Vagina (tissue), 2 donors: Measurements from ENCODE around the gene TMPRSS7. TPM values are rescaled to one million over a fixed set of nuclear protein-coding genes. Genes with fewer than 3 reads are reported as not detected.

Source experiments
- DNase-seq, 2 donors: peaks; one replicate each; pipeline ENCODE4 v3.0.0-alpha.2; 2017; ENCODE audit errors: extremely low spot score in 2 of 2
- H3K27ac ChIP-seq: fragments of 200-600 bp; sonication (generic); one replicate; pipeline ENCODE4 v1.5.1; 2019
- H3K27me3 ChIP-seq: fragments of 200-600 bp; sonication (generic); one replicate; pipeline ENCODE4 v1.5.1; 2019
- H3K36me3 ChIP-seq, 2 donors: fragments of 200-600 bp; sonication (generic); one replicate each; pipeline ENCODE4 v1.5.1; 2017 to 2019
- H3K4me1 ChIP-seq: fragments of 200-600 bp; sonication (generic); one replicate; pipeline ENCODE4 v1.5.1; 2019
- H3K4me3 ChIP-seq, 2 donors: fragments of 200-600 bp; sonication (generic); 1 replicate in 1 of 2; 2 replicates in 1 of 2; pipeline ENCODE4 v1.5.1; 2016 to 2019
- H3K9me3 ChIP-seq: fragments of 200-600 bp; sonication (generic); one replicate; pipeline ENCODE4 v1.5.1; 2019
- POLR2A ChIP-seq, 2 donors: fragments of 450-650 bp; IDR thresholded peaks; one replicate each; pipeline ENCODE4 v1.6.1; 2017; ENCODE audit warnings: antibody characterized with exemption in 2 of 2, mild to moderate bottlenecking in 2 of 2, moderate library complexity in 2 of 2
- POLR2AphosphoS5 ChIP-seq, 2 donors: sonication (generic); formaldehyde crosslinking; IDR thresholded peaks; one replicate each; pipeline ENCODE4 v1.9.0; 2017; ENCODE audit warnings: antibody characterized with exemption in 2 of 2, mild to moderate bottlenecking in 2 of 2, low read depth in 1 of 2; ENCODE audit not compliant: insufficient read depth in 1 of 2
- intact Hi-C: fragments of 100-400 bp; cut with DNase I; formaldehyde crosslinking; loops from one replicate; pipeline ENCODE4 v1.15.1; 2023
- total RNA-seq: library from RNA; depleted of rRNA; stranded (reverse); fragments of >200 nt; gene quantifications from one replicate; pipeline ENCODE4 v1.2.3, GENCODE V29; 2016
- TF ChIP-seq, protein P1 (sequence below), 3 experiments: fragments of 450-650 bp in 2 of 3; fragments of 200-600 bp in 1 of 3; sonication (generic) in 1 of 3; IDR thresholded peaks; one replicate each; pipeline ENCODE4 v1.5.1; 2017 to 2019; ENCODE audit warnings: antibody characterized with exemption in 3 of 3, mild to moderate bottlenecking in 2 of 3, moderate library complexity in 2 of 3

TMPRSS7 gene
- total RNA-seq, 1 donor from 2014 or later = not detected

DNA sequence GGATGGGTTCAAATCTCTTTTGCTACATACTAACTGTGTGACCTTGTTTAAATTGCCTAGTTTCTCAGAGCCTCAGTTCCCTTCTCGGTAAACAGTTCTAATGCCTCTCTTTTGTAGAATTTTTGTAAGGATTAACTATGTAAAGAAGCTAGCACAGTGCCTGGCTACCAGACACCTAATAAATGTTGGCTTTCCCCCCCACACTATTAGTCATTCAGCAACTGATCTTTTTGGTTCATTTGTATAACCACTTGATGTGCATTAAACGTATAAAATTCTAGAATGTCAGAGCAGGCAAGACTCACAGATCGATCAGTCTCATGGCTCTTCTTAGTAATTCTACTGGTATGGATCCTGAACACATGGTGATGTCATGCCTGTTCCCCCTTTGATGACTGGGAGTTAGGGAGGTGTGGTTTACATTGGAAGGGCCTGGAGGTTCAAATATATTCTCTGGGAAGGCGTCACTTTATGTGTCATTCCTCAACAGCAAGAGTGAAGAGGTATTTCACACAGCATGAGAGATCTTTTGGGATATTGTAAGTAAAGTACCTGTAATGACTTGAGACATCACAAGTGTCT, 29.4 kb upstream of the TMPRSS7 start:
- H3K27me3 ChIP-seq = no peaks in the 10 kb centered on the region
- no peak for TF ChIP-seq POLR2A (IDR thresholded peaks at IDR 0.05)
- TF ChIP-seq, protein P1, sequence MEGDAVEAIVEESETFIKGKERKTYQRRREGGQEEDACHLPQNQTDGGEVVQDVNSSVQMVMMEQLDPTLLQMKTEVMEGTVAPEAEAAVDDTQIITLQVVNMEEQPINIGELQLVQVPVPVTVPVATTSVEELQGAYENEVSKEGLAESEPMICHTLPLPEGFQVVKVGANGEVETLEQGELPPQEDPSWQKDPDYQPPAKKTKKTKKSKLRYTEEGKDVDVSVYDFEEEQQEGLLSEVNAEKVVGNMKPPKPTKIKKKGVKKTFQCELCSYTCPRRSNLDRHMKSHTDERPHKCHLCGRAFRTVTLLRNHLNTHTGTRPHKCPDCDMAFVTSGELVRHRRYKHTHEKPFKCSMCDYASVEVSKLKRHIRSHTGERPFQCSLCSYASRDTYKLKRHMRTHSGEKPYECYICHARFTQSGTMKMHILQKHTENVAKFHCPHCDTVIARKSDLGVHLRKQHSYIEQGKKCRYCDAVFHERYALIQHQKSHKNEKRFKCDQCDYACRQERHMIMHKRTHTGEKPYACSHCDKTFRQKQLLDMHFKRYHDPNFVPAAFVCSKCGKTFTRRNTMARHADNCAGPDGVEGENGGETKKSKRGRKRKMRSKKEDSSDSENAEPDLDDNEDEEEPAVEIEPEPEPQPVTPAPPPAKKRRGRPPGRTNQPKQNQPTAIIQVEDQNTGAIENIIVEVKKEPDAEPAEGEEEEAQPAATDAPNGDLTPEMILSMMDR (IDR thresholded peaks at IDR 0.05) = no peak
- TF ChIP-seq POLR2AphosphoS5 (IDR thresholded peaks at IDR 0.05; ENCODE audit: insufficient read depth in 1 of 2, low read depth in 1 of 2) = no peak
- H3K27ac ChIP-seq = no peak overlapping the region
- H3K9me3 ChIP-seq = no peaks in the 10 kb centered on the region
- H3K4me1 ChIP-seq = no peaks in the 10 kb centered on the region
- DNase-seq = no peak
- no peaks in the 10 kb centered on the region for H3K36me3 ChIP-seq
- intact Hi-C loops = no loop called here
- no peak overlapping the region for H3K4me3 ChIP-seq

GRCh38 chr3:112007633-112008032, 26.9 kb upstream of the TMPRSS7 start:
- intact Hi-C loops = no loop called here
- no peaks in the 10 kb centered on the region for H3K27me3 ChIP-seq
- no peak overlapping the region for H3K4me3 ChIP-seq
- no peaks in the 10 kb centered on the region for H3K4me1 ChIP-seq
- DNase-seq = no peak
- H3K27ac ChIP-seq = no peak overlapping the region
- no peaks in the 10 kb centered on the region for H3K36me3 ChIP-seq
- no peaks in the 10 kb centered on the region for H3K9me3 ChIP-seq
- no peak for TF ChIP-seq POLR2A (IDR thresholded peaks at IDR 0.05)
- TF ChIP-seq POLR2AphosphoS5 (IDR thresholded peaks at IDR 0.05; ENCODE audit: insufficient read depth in 1 of 2, low read depth in 1 of 2) = no peak
- TF ChIP-seq, protein P1 (IDR thresholded peaks at IDR 0.05) = no peak

GRCh38 chr3:112009670-112010069, 24.9 kb upstream of the TMPRSS7 start:
- H3K27ac ChIP-seq = no peak overlapping the region
- no peak for TF ChIP-seq POLR2AphosphoS5 (IDR thresholded peaks at IDR 0.05; ENCODE audit: insufficient read depth in 1 of 2, low read depth in 1 of 2)
- no peak for TF ChIP-seq POLR2A (IDR thresholded peaks at IDR 0.05)
- TF ChIP-seq, protein P1 (IDR thresholded peaks at IDR 0.05) = no peak

DNA sequence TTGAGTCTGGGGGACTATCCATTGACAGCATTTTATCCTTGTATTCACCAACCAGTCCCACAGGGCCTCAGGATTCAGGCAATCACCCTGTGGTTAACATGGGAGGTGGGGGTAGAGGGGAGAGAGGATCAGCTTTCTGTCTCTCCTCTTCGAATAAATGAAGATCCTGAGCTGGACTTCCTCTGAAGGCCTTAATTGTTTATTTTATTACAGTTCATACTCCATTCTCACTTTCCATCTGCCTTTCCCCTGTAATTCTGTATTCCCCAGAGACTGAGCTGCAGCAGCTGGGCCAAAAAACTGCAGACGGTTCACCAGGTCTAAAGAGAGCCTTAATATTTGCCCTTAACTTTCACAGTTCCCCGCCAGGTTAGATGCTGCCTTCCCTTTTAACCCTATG, 23.9 kb upstream of the TMPRSS7 start:
- Histone ChIP-seq H3K4me3 (no peak overlapping the region), H3K27ac (no peak overlapping the region), H3K9me3 (no peaks in the 10 kb centered on the region), H3K36me3 (no peaks in the 10 kb centered on the region), H3K27me3 (no peaks in the 10 kb centered on the region), H3K4me1 (no peaks in the 10 kb centered on the region)
- intact Hi-C loops = no loop called here
- no peak for DNase-seq
- TF ChIP-seq POLR2A (IDR thresholded peaks at IDR 0.05) = no peak
- TF ChIP-seq POLR2AphosphoS5 (IDR thresholded peaks at IDR 0.05; ENCODE audit: insufficient read depth in 1 of 2, low read depth in 1 of 2) = no peak
- TF ChIP-seq, protein P1 (IDR thresholded peaks at IDR 0.05) = no peak

More at GRCh38 chr3:112009670-112010069, 24.9 kb upstream of the TMPRSS7 start:
- H3K9me3 ChIP-seq = no peaks in the 10 kb centered on the region
- no peaks in the 10 kb centered on the region for H3K27me3 ChIP-seq
- H3K36me3 ChIP-seq = no peaks in the 10 kb centered on the region
- no peaks in the 10 kb centered on the region for H3K4me1 ChIP-seq
- no peak overlapping the region for H3K4me3 ChIP-seq
- no peak for DNase-seq
- intact Hi-C loops = no loop called here

DNA sequence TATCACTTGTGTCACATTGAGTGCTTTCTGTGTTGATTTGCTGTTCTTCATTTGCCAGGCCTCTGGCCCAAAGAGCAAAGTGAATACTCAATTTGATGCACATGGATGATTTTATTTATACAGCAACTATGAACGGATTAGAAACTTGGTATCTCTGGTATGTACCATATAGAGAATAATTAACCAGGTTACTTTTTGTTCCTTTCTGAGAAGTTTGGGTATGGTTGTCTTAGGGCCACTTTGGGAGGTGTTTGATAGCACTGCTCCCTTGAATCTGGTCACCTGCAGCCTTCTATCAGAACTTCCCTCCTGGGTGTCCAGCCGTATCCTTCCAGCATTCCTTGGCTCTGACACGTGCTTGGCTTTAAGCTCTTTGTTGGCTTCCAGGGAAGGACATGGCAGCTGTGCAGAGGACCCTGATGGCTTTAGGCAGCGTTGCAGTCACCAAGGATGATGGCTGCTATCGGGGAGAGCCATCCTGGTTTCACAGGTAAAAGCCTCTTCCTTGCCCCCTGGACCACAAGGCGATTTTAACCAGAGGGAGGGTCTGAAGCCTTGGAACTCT, 23.1 kb upstream of the TMPRSS7 start:
- no peak for DNase-seq
- Histone ChIP-seq H3K4me1 (no peaks in the 10 kb centered on the region), H3K27me3 (no peaks in the 10 kb centered on the region), H3K36me3 (no peaks in the 10 kb centered on the region), H3K4me3 (no peak overlapping the region), H3K9me3 (no peaks in the 10 kb centered on the region), H3K27ac (no peak overlapping the region)
- intact Hi-C loops = no loop called here
- TF ChIP-seq POLR2A (IDR thresholded peaks at IDR 0.05) = no peak
- TF ChIP-seq, protein P1 (IDR thresholded peaks at IDR 0.05) = no peak
- no peak for TF ChIP-seq POLR2AphosphoS5 (IDR thresholded peaks at IDR 0.05; ENCODE audit: insufficient read depth in 1 of 2, low read depth in 1 of 2)
